ENCODE measurements around the gene CABP1. TPM values are rescaled to one million over a fixed set of nuclear protein-coding genes. Genes with fewer than 3 reads are reported as not detected.

Gene CABP1
- total and polyA plus RNA-seq, 2 of the 13 experiments (the other 11 are each of a cell fraction or from before 2014, with no cell fraction given): not detected

- TF ChIP-seq PRDM15 (CRISPR knock-in tag; IDR thresholded peaks at IDR 0.05) (no peak), ISL2 (CRISPR knock-in tag; IDR thresholded peaks at IDR 0.05) (no peak), NCOA5 (CRISPR knock-in tag; IDR thresholded peaks at IDR 0.05) (no peak), NFE2 (CRISPR knock-in tag; IDR thresholded peaks at IDR 0.05) (no peak), PCBP1 (IDR thresholded peaks at IDR 0.05; ENCODE audit: borderline replicate concordance, low read depth, low read length) (no peak), STAT5B (CRISPR knock-in tag; IDR thresholded peaks at IDR 0.05) (no peak), SMAD9 (CRISPR knock-in tag; IDR thresholded peaks at IDR 0.05) (0 out of 2 replicates have a peak, but pooled peaks have one; percentile 18), SP2 (CRISPR knock-in tag; IDR thresholded peaks at IDR 0.05) (peak; percentile 73), ZSCAN25 (CRISPR knock-in tag; IDR thresholded peaks at IDR 0.05) (no peak), CBX5 (CRISPR knock-in tag; IDR thresholded peaks at IDR 0.05; ENCODE audit: borderline replicate concordance) (no peak), ZNF563 (CRISPR knock-in tag; IDR thresholded peaks at IDR 0.05) (no peak), HOXA3 (CRISPR knock-in tag; IDR thresholded peaks at IDR 0.05) (no peak; the same call in 1 of the 2 replicates), HIVEP1 (CRISPR knock-in tag; IDR thresholded peaks at IDR 0.05) (no peak), MATR3 (CRISPR knock-in tag; IDR thresholded peaks at IDR 0.05) (no peak), MLLT10 (CRISPR knock-in tag; IDR thresholded peaks at IDR 0.05) (no peak), NAIF1 (CRISPR knock-in tag; IDR thresholded peaks at IDR 0.05; ENCODE audit: borderline replicate concordance) (no peak), ZNF33A (CRISPR knock-in tag; IDR thresholded peaks at IDR 0.05; ENCODE audit: borderline replicate concordance) (no peak), ATM (IDR thresholded peaks at IDR 0.05; ENCODE audit: borderline replicate concordance) (no peak), HDAC2 (CRISPR knock-in tag; IDR thresholded peaks at IDR 0.05) (peak; percentile 10; the same call in 1 of the 2 replicates), GLI4 (CRISPR knock-in tag; IDR thresholded peaks at IDR 0.05; ENCODE audit: borderline replicate concordance) (no peak), ATAD3A (CRISPR knock-in tag; IDR thresholded peaks at IDR 0.05) (no peak), TFDP1 (CRISPR knock-in tag; IDR thresholded peaks at IDR 0.05; ENCODE audit: borderline replicate concordance) (peak; percentile 52; the same call in 1 of the 2 replicates), ZNF225 (CRISPR knock-in tag; IDR thresholded peaks at IDR 0.05) (no peak), ZNF768 (CRISPR knock-in tag; IDR thresholded peaks at IDR 0.05) (peak; percentile 52; the same call in 1 of the 2 replicates), RFX1 (IDR thresholded peaks at IDR 0.05) (peak; percentile 91), ISX (CRISPR knock-in tag; conservative IDR thresholded peaks at IDR 0.05) (no peak), TBX2 (CRISPR knock-in tag; IDR thresholded peaks at IDR 0.05; ENCODE audit: borderline replicate concordance) (peak; percentile 49; the same call in 1 of the 2 replicates), POLR2AphosphoS2 (IDR thresholded peaks at IDR 0.05; ENCODE audit: low read depth, low read length) (no peak), IRF1 (CRISPR knock-in tag; IDR thresholded peaks at IDR 0.05; ENCODE audit: low read depth) (no peak)
These were observed 45.8 kb downstream of the CABP1 start (continued) for GRCh38 chr12:120686151-120686689.
